GM18873 (cell line): ENCODE results near the gene ASPRV1.

ENCODE experiments used
- ATAC-seq: cut with Tn5 transposase; IDR thresholded peaks from one replicate; pipeline ENCODE4 v1.9.1; 2021; ENCODE audit warnings: mild to moderate bottlenecking, moderate library complexity, moderate number of reproducible peaks; ENCODE audit not compliant: unreplicated experiment, low FRiP score

ASPRV1 gene

GRCh38 chr2:69945441-69945840 is 16.0 kb downstream of the ASPRV1 start:
- no peak for ATAC-seq

GRCh38 chr2:69944756-69945155 is 16.7 kb downstream of the ASPRV1 start:
- ATAC-seq: no peak

GRCh38 chr2:69943843-69944525 is 17.4 kb downstream of the ASPRV1 start:
- no peak for ATAC-seq

- ATAC-seq: no peak
These were observed 18.2 kb downstream of the ASPRV1 start for GRCh38 chr2:69943000-69943842.

GRCh38 chr2:69940691-69941090 is 20.7 kb downstream of the ASPRV1 start:
- no peak for ATAC-seq

GRCh38 chr2:69939722-69940121 is 21.7 kb downstream of the ASPRV1 start:
- ATAC-seq: no peak

- ATAC-seq: no peak
These were observed 23.5 kb downstream of the ASPRV1 start for GRCh38 chr2:69937968-69938367.

GRCh38 chr2:69936906-69937305 is 24.5 kb downstream of the ASPRV1 start:
- no peak for ATAC-seq

GRCh38 chr2:69935011-69935410 is 26.4 kb downstream of the ASPRV1 start:
- ATAC-seq: no peak

GRCh38 chr2:69934614-69934908 is 26.9 kb downstream of the ASPRV1 start:
- ATAC-seq: no peak

- no peak for ATAC-seq
These were observed 27.4 kb downstream of the ASPRV1 start for GRCh38 chr2:69933839-69934613.

GRCh38 chr2:69933254-69933828 is 28.1 kb downstream of the ASPRV1 start:
- no peak for ATAC-seq

- no peak for ATAC-seq
These were observed 28.9 kb downstream of the ASPRV1 start for GRCh38 chr2:69932596-69932922.

GRCh38 chr2:69931832-69932595 is 29.4 kb downstream of the ASPRV1 start:
- no peak for ATAC-seq

- ATAC-seq: no peak
These were observed 34.4 kb downstream of the ASPRV1 start for GRCh38 chr2:69926849-69927515.

- no peak for ATAC-seq
These were observed 38.3 kb downstream of the ASPRV1 start for GRCh38 chr2:69923116-69923515.

GRCh38 chr2:69918401-69918800 is 43.0 kb downstream of the ASPRV1 start:
- ATAC-seq: no peak

- no peak for ATAC-seq
These were observed 43.6 kb downstream of the ASPRV1 start for GRCh38 chr2:69917852-69918251.

GRCh38 chr2:69916106-69916505 is 45.3 kb downstream of the ASPRV1 start:
- ATAC-seq: no peak
